GM23338 (cell line): ENCODE measurements around the gene GAPT. TPM values are rescaled to one million over a fixed set of nuclear protein-coding genes. Genes with fewer than 3 reads are reported as not detected.

ENCODE experiments used
- ATAC-seq: fragments of 200-7000 bp; cut with Tn5 transposase; 3 replicates; pipeline ENCODE4 v1.9.1; 2020
- DNase-seq: peaks from one replicate; pipeline ENCODE4 v3.0.0-alpha.2; 2015; ENCODE audit warnings: low spot score
- H2AFZ ChIP-seq: fragments of 200-600 bp; sonication (generic); 2 replicates; pipeline ENCODE4 v1.8.0; 2016; ENCODE audit warnings: antibody characterized with exemption, mild to moderate bottlenecking, moderate library complexity
- H3F3A ChIP-seq: fragments of 200-600 bp; sonication (generic); replicated peaks from 2 replicates; pipeline ENCODE4 v1.8.0; 2017; ENCODE audit warnings: antibody characterized with exemption, mixed run types, low read depth
- H3K27ac ChIP-seq: fragments of 200-600 bp; sonication (generic); 2 replicates; pipeline ENCODE4 v1.6.1; 2016; ENCODE audit warnings: low read depth
- H3K27me3 ChIP-seq: fragments of 200-600 bp; sonication (generic); 2 replicates; pipeline ENCODE4 v1.8.0; 2016; ENCODE audit warnings: mild to moderate bottlenecking, mixed run types, moderate library complexity; ENCODE audit not compliant: insufficient read depth
- H3K36me3 ChIP-seq: fragments of 200-600 bp; sonication (generic); 2 replicates; pipeline ENCODE4 v1.8.0; 2016; ENCODE audit warnings: mild to moderate bottlenecking; ENCODE audit not compliant: insufficient read depth
- H3K4me1 ChIP-seq: fragments of 200-600 bp; sonication (generic); 2 replicates; pipeline ENCODE4 v1.8.0; 2016; ENCODE audit warnings: mild to moderate bottlenecking, moderate library complexity; ENCODE audit not compliant: insufficient read depth
- H3K4me2 ChIP-seq: fragments of 200-600 bp; sonication (generic); 2 replicates; pipeline ENCODE4 v1.7.1; 2017; ENCODE audit warnings: mixed run types
- H3K4me3 ChIP-seq: fragments of 200-600 bp; sonication (generic); 2 replicates; pipeline ENCODE4 v1.6.1; 2016; ENCODE audit warnings: mixed run types
- H3K79me2 ChIP-seq: fragments of 200-600 bp; sonication (generic); replicated peaks from 2 replicates; pipeline ENCODE4 v1.8.0; 2017; ENCODE audit warnings: mild to moderate bottlenecking; ENCODE audit not compliant: insufficient read depth
- H3K9me2 ChIP-seq: fragments of 200-600 bp; sonication (generic); 2 replicates; pipeline ENCODE4 v1.8.0; 2017; ENCODE audit not compliant: insufficient read depth
- H4K20me1 ChIP-seq: fragments of 200-600 bp; sonication (generic); replicated peaks from 2 replicates; pipeline ENCODE4 v1.8.0; 2017; ENCODE audit warnings: mild to moderate bottlenecking; ENCODE audit not compliant: insufficient read depth
- H3K27ac Mint-ChIP-seq: 2 replicates; pipeline ENCODE4 v1.8.0; 2020; ENCODE audit warnings: inconsistent platforms, mild to moderate bottlenecking, moderate library complexity, mixed read lengths
- H3K27me3 Mint-ChIP-seq: 3 replicates; pipeline ENCODE4 v1.8.0; 2022; ENCODE audit warnings: low read depth, mild to moderate bottlenecking, moderate library complexity, mixed read lengths, inconsistent platforms; ENCODE audit not compliant: insufficient read depth, poor library complexity
- H3K36me3 Mint-ChIP-seq: 3 replicates; pipeline ENCODE4 v1.8.0; 2021; ENCODE audit warnings: low read depth, mild to moderate bottlenecking, inconsistent platforms, moderate library complexity, mixed read lengths
- H3K4me1 Mint-ChIP-seq: 3 replicates; pipeline ENCODE4 v1.8.0; 2020; ENCODE audit warnings: mild to moderate bottlenecking, inconsistent platforms, mixed read lengths
- H3K4me3 Mint-ChIP-seq: 3 replicates; pipeline ENCODE4 v1.8.0; 2021; ENCODE audit warnings: moderate library complexity, mild to moderate bottlenecking, inconsistent platforms, mixed read lengths
- H3K9me3 Mint-ChIP-seq: 3 replicates; pipeline ENCODE4 v1.8.0; 2020; ENCODE audit warnings: moderate library complexity, mild to moderate bottlenecking, inconsistent platforms, mixed read lengths
- CREB1 ChIP-seq: fragments of 250-450 bp; sonication (Bioruptor Pico); IDR thresholded peaks from 2 replicates; pipeline ENCODE4 v1.5.0; 2020; ENCODE audit warnings: low read depth, mild to moderate bottlenecking, moderate library complexity
- CTCF ChIP-seq, 2 experiments: fragments of 200-600 bp in 1 of 2; sonication (generic) in 1 of 2; conservative IDR thresholded peaks; 2 replicates each; pipeline versions ENCODE4 v1.5.1 to v1.6.1; 2016 to 2017; ENCODE audit warnings: antibody characterized with exemption in 2 of 2, low read depth in 2 of 2, mild to moderate bottlenecking in 2 of 2, moderate library complexity in 1 of 2
- ETS1 ChIP-seq: IDR thresholded peaks from 2 replicates; pipeline ENCODE4 v1.6.1; 2016; ENCODE audit warnings: antibody characterized with exemption
- EZH2 ChIP-seq: fragments of 200-600 bp; sonication (generic); IDR thresholded peaks from one replicate; pipeline ENCODE4 v1.8.0; 2017; ENCODE audit warnings: antibody characterized with exemption, mild to moderate bottlenecking, low read depth; ENCODE audit not compliant: unreplicated experiment
- JUNB ChIP-seq: IDR thresholded peaks from one replicate; pipeline ENCODE4 v1.6.1; 2016; ENCODE audit warnings: antibody characterized with exemption; ENCODE audit not compliant: unreplicated experiment
- NANOG ChIP-seq: IDR thresholded peaks from 2 replicates; pipeline ENCODE4 v1.6.1; 2016; ENCODE audit warnings: antibody characterized with exemption, borderline replicate concordance
- POLR2AphosphoS5 ChIP-seq: IDR thresholded peaks from 2 replicates; pipeline ENCODE4 v1.6.1; 2016; ENCODE audit warnings: antibody characterized with exemption, low read depth
- REST ChIP-seq: IDR thresholded peaks from one replicate; pipeline ENCODE4 v1.6.1; 2018; ENCODE audit warnings: antibody characterized with exemption; ENCODE audit not compliant: unreplicated experiment
- STAT1 ChIP-seq: IDR thresholded peaks from one replicate; pipeline ENCODE4 v1.6.1; 2016; ENCODE audit warnings: antibody characterized with exemption; ENCODE audit not compliant: unreplicated experiment
- ZNF114 ChIP-seq: fragments of 250-450 bp; sonication (Bioruptor Pico); IDR thresholded peaks from 2 replicates; pipeline ENCODE4 v1.5.0; 2020; ENCODE audit warnings: mild to moderate bottlenecking, moderate library complexity
- ZNF331 ChIP-seq: fragments of 250-450 bp; sonication (Bioruptor Pico); IDR thresholded peaks from 2 replicates; pipeline ENCODE4 v1.5.0; 2020; ENCODE audit warnings: low read depth, mild to moderate bottlenecking, moderate library complexity
- ZNF462 ChIP-seq: fragments of 250-450 bp; sonication (Bioruptor Pico); IDR thresholded peaks from 2 replicates; pipeline ENCODE4 v1.5.0; 2020; ENCODE audit warnings: mild to moderate bottlenecking, moderate library complexity
- polyA plus RNA-seq: library from polyadenylated mRNA; unstranded; fragments of >200 nt; fragmentation: Nextera tagmentation; extraction: Ambion mirVana; gene quantifications from 2 replicates; pipeline ENCODE4 v1.2.1, GENCODE V29; 2016
- total RNA-seq: library from RNA; depleted of rRNA; stranded (reverse); fragments of >200 nt; shearing (Covaris generic); gene quantifications from 2 replicates; pipeline ENCODE4 v1.2.3, GENCODE V29; 2014

The GAPT gene
- total and polyA plus RNA-seq, 2 experiments from 2014 or later: not detected

- H4K20me1 ChIP-seq: no peaks in the 10 kb centered on the region
- no peaks in the 10 kb centered on the region for H3K27me3 ChIP-seq
- H3F3A ChIP-seq: no peaks in the 10 kb centered on the region
- no peak overlapping the region for H3K4me3 Mint-ChIP-seq
- no peak overlapping the region for H2AFZ ChIP-seq
- H3K27ac ChIP-seq: no peak overlapping the region
- H3K27ac Mint-ChIP-seq: no peak overlapping the region
- H3K27me3 Mint-ChIP-seq: no peaks in the 10 kb centered on the region
- no peak overlapping the region for H3K4me2 ChIP-seq
- H3K36me3 Mint-ChIP-seq: peaks cover 6% of the 10 kb centered on the region; the same call in 2 of the 3 replicates
- no peak for DNase-seq
- peaks cover 10% of the 10 kb centered on the region; the same call in 2 of the 3 replicates for H3K9me3 Mint-ChIP-seq
- H3K4me1 ChIP-seq: no peaks in the 10 kb centered on the region
- no peak for TF ChIP-seq ZNF114 (CRISPR knock-in tag)
- no peak for TF ChIP-seq CTCF (conservative IDR thresholded peaks at IDR 0.05; ENCODE audit: low read depth in 2 of 2)
- TF ChIP-seq NANOG: no peak
- TF ChIP-seq STAT1: no peak
- no peak for TF ChIP-seq ZNF462
- TF ChIP-seq EZH2: no peak
- no peak for TF ChIP-seq JUNB
- no peak for TF ChIP-seq ETS1
- TF ChIP-seq ZNF331: no peak
- no peak for TF ChIP-seq REST
- no peak for TF ChIP-seq POLR2AphosphoS5
- TF ChIP-seq CREB1: no peak
- no peaks in the 10 kb centered on the region for H3K36me3 ChIP-seq
- no peak overlapping the region for H3K4me3 ChIP-seq
- H3K4me1 Mint-ChIP-seq: no peaks in the 10 kb centered on the region
- no peaks in the 10 kb centered on the region for H3K79me2 ChIP-seq
- no peak for ATAC-seq
- H3K9me2 ChIP-seq: 0 out of 2 replicates have a peak, but pooled peaks cover 3% of the 10 kb centered on the region
Observed at GRCh38 chr5:58447226-58447625, 44.0 kb upstream of the GAPT start.
